Fibroblast of gingiva (primary cell): ENCODE data around the gene MAP3K7CL.

Source experiments
- DNase-seq: peaks from one replicate; pipeline ENCODE4 v3.0.0-alpha.2; 2011; ENCODE audit warnings: low read depth

MAP3K7CL gene

GRCh38 chr21:29133796-29134195 is 3.4 kb downstream of the MAP3K7CL start:
- DNase-seq: no peak

- DNase-seq: no peak
These were observed 5.0 kb downstream of the MAP3K7CL start for GRCh38 chr21:29135481-29135880.

GRCh38 chr21:29136033-29136432 is 5.6 kb downstream of the MAP3K7CL start:
- DNase-seq: no peak

- DNase-seq: no peak
These were observed 14.4 kb downstream of the MAP3K7CL start for GRCh38 chr21:29144736-29145353.

- DNase-seq: peak; percentile 97
These were observed 14.9 kb downstream of the MAP3K7CL start for GRCh38 chr21:29145354-29145782.

GRCh38 chr21:29145852-29146453 is 15.5 kb downstream of the MAP3K7CL start:
- no peak for DNase-seq

GRCh38 chr21:29146726-29147125 is 16.3 kb downstream of the MAP3K7CL start:
- DNase-seq: no peak

GRCh38 chr21:29148530-29148929 is 18.1 kb downstream of the MAP3K7CL start:
- peak; percentile 72 for DNase-seq

GRCh38 chr21:29149808-29150425 is 19.5 kb downstream of the MAP3K7CL start:
- DNase-seq: no peak

- DNase-seq: no peak
These were observed 21.5 kb downstream of the MAP3K7CL start for GRCh38 chr21:29151931-29152330.

GRCh38 chr21:29152916-29153315 is 22.5 kb downstream of the MAP3K7CL start:
- peak; percentile 42 for DNase-seq

- DNase-seq: no peak
These were observed 23.8 kb downstream of the MAP3K7CL start for GRCh38 chr21:29154270-29154669.

GRCh38 chr21:29155118-29155932 is 24.9 kb downstream of the MAP3K7CL start:
- DNase-seq: peak; percentile 48

GRCh38 chr21:29155933-29156260 is 25.5 kb downstream of the MAP3K7CL start:
- DNase-seq: no peak

GRCh38 chr21:29157080-29157479 is 26.6 kb downstream of the MAP3K7CL start:
- no peak for DNase-seq

GRCh38 chr21:29159842-29160241 is 29.4 kb downstream of the MAP3K7CL start:
- no peak for DNase-seq

- DNase-seq: peak; percentile 82
These were observed 32.4 kb downstream of the MAP3K7CL start for GRCh38 chr21:29162825-29163224.

GRCh38 chr21:29163341-29164115 is 33.1 kb downstream of the MAP3K7CL start:
- DNase-seq: peak; percentile 63

GRCh38 chr21:29164323-29164942 is 34.0 kb downstream of the MAP3K7CL start:
- DNase-seq: peak; percentile 75

- DNase-seq: no peak
These were observed 35.9 kb downstream of the MAP3K7CL start for GRCh38 chr21:29166323-29166722.

- no peak for DNase-seq
These were observed 36.4 kb downstream of the MAP3K7CL start for GRCh38 chr21:29166853-29167252.
